Stimulated activated CD4-positive, alpha-beta T cell treated with anti-CD3 and anti-CD28 coated beads, TNF-alpha, amount 100 ng/mL, for 1 hour (primary cell): ENCODE results near the gene MARCHF5.
"Not testable (repeated sequence)": the region's sequence is repeated elsewhere in the genome, so short reads cannot be mapped to it uniquely, and the experiment has no call there.

ENCODE experiments used
- DNase-seq, 3 donors: peaks; one replicate each; pipeline ENCODE4 v3.0.0-alpha.2; 2020; ENCODE audit warnings: low read depth in 3 of 3, low spot score in 1 of 3

The MARCHF5 gene

GRCh38 chr10:92385831-92386230 is 94.9 kb downstream of the MARCHF5 start:
- DNase-seq = no peak

DNA sequence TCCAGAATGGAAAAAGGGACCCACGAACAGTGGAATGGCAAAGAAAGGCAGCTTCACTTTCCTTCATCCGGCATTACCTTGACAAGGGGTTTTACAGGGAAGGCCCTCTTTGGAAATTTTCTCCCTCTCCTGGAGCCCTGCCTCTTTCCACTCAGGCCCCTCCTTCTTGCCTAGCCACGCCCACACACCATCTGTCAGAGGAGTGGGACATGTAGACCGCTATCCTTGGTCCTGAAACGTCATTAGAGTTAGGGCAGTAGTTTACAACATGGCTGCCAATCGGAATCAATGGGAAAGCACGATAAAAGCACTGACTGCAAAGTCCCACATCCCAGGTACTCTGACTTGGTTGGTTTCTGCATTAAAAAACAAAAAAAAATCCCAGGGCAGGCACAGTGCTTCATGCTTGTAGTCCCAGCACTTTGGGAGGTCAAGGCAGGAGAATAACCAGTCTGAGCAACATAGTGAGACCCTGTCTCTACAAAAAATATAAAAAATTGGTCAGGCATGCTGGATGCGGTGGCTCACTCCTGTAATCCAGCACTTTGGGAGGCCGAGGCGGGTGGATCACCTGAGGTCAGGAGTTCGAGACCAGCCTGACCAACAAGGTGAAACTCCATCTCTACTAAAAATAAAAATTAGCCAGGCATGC is 96.4 kb downstream of the MARCHF5 start:
- no peak for DNase-seq

DNA sequence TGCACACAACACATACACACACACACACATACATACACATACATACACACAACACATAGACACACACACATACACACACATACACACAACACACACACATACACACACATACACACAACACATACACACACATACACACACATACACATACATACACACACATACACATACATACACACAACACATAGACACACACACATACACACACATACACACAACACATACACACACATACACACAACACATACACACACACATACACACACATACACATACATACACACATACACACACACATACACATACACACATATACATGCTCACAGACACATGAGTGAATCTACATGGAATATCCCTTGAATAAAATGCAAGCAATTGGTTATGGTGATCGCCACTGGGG is 102.2 kb downstream of the MARCHF5 start:
- DNase-seq = not testable (repeated sequence)

GRCh38 chr10:92395271-92395670 is 104.3 kb downstream of the MARCHF5 start:
- DNase-seq = no peak

DNA sequence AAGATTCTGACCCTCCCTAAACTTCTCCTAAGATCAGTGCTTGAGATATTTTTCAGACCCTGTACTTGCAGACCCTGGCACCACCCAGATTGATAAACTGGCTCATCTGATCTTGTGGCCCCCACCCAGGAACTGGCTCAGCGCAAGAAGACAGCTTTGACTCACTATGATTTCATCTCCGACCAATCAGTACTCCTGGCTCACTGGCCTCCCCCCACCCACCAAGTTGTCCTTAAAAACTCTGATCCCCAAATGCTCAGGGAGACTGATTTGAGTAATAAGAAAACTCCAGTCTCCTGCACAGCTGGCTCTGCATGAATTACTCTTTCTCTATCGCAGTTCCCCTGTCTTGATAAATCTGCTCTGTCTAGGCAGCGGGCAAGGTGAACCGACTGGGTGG is 111.3 kb downstream of the MARCHF5 start:
- not testable (repeated sequence) for DNase-seq
